ENCODE measurements around the gene NLRP3. TPM values are rescaled to one million over a fixed set of nuclear protein-coding genes. Genes with fewer than 3 reads are reported as not detected.

NLRP3 gene
- total and polyA plus RNA-seq, 10 of the 15 experiments (the other 5 are each of a cell fraction or from before 2014, with no cell fraction given), result 1.8 to 10.4 (median 5.0) TPM

DNA sequence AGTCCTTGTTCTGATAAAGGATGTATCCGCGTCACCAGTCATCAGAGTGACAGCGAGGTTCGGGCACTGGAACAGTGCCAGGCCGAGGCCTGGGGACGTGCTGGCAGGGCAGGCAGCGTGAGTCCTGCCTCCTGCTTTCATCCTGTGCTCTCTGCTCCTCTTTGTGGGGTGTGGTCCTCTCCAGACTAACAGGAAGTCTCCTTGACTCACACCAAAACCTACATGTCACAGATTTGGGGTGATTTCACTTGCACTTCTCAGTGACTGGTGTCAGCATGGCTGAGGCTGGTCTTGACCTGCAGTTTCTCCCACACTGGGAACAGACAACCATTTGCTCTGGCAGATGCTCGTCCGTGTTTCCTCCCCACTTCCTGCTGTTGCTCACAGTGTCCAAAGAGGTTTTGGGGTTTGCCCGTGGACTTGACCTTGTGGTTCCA lies 8.8 kb upstream of the NLRP3 start (continued):
- TF ChIP-seq, protein P1, sequence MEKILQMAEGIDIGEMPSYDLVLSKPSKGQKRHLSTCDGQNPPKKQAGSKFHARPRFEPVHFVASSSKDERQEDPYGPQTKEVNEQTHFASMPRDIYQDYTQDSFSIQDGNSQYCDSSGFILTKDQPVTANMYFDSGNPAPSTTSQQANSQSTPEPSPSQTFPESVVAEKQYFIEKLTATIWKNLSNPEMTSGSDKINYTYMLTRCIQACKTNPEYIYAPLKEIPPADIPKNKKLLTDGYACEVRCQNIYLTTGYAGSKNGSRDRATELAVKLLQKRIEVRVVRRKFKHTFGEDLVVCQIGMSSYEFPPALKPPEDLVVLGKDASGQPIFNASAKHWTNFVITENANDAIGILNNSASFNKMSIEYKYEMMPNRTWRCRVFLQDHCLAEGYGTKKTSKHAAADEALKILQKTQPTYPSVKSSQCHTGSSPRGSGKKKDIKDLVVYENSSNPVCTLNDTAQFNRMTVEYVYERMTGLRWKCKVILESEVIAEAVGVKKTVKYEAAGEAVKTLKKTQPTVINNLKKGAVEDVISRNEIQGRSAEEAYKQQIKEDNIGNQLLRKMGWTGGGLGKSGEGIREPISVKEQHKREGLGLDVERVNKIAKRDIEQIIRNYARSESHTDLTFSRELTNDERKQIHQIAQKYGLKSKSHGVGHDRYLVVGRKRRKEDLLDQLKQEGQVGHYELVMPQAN (conservative IDR thresholded peaks at IDR 0.05), result no peak
- TF ChIP-seq CBX5 (IDR thresholded peaks at IDR 0.05; ENCODE audit: low read depth) (peak; percentile 23; the same call in 1 of the 2 replicates), SMARCA5 (IDR thresholded peaks at IDR 0.05) (no peak), WRNIP1 (IDR thresholded peaks at IDR 0.05; ENCODE audit: borderline replicate concordance, low read depth, low read length) (no peak), RELA (IDR thresholded peaks at IDR 0.05; ENCODE audit: borderline replicate concordance, partially characterized antibody) (no peak), POLR2AphosphoS5 (IDR thresholded peaks at IDR 0.05; ENCODE audit: low read length) (peak; percentile 43; the same call in 1 of the 2 replicates), SUPT20H (IDR thresholded peaks at IDR 0.05; ENCODE audit: borderline replicate concordance, control insufficient read depth, low read depth, low read length) (no peak), RFX5 (IDR thresholded peaks at IDR 0.05; ENCODE audit: low read depth, low read length) (no peak), GABPA (IDR thresholded peaks at IDR 0.05; ENCODE audit: low read depth) (peak; percentile 33; the same call in 1 of the 2 replicates), ZNF207 (IDR thresholded peaks at IDR 0.05; ENCODE audit: borderline replicate concordance) (no peak), RBBP5 (conservative IDR thresholded peaks at IDR 0.05) (no peak), RAD51 (IDR thresholded peaks at IDR 0.05) (no peak)
- TF ChIP-seq, protein P2, sequence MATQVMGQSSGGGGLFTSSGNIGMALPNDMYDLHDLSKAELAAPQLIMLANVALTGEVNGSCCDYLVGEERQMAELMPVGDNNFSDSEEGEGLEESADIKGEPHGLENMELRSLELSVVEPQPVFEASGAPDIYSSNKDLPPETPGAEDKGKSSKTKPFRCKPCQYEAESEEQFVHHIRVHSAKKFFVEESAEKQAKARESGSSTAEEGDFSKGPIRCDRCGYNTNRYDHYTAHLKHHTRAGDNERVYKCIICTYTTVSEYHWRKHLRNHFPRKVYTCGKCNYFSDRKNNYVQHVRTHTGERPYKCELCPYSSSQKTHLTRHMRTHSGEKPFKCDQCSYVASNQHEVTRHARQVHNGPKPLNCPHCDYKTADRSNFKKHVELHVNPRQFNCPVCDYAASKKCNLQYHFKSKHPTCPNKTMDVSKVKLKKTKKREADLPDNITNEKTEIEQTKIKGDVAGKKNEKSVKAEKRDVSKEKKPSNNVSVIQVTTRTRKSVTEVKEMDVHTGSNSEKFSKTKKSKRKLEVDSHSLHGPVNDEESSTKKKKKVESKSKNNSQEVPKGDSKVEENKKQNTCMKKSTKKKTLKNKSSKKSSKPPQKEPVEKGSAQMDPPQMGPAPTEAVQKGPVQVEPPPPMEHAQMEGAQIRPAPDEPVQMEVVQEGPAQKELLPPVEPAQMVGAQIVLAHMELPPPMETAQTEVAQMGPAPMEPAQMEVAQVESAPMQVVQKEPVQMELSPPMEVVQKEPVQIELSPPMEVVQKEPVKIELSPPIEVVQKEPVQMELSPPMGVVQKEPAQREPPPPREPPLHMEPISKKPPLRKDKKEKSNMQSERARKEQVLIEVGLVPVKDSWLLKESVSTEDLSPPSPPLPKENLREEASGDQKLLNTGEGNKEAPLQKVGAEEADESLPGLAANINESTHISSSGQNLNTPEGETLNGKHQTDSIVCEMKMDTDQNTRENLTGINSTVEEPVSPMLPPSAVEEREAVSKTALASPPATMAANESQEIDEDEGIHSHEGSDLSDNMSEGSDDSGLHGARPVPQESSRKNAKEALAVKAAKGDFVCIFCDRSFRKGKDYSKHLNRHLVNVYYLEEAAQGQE (IDR thresholded peaks at IDR 0.05; ENCODE audit: low read depth, low read length), result no peak
- TF ChIP-seq, protein P3, sequence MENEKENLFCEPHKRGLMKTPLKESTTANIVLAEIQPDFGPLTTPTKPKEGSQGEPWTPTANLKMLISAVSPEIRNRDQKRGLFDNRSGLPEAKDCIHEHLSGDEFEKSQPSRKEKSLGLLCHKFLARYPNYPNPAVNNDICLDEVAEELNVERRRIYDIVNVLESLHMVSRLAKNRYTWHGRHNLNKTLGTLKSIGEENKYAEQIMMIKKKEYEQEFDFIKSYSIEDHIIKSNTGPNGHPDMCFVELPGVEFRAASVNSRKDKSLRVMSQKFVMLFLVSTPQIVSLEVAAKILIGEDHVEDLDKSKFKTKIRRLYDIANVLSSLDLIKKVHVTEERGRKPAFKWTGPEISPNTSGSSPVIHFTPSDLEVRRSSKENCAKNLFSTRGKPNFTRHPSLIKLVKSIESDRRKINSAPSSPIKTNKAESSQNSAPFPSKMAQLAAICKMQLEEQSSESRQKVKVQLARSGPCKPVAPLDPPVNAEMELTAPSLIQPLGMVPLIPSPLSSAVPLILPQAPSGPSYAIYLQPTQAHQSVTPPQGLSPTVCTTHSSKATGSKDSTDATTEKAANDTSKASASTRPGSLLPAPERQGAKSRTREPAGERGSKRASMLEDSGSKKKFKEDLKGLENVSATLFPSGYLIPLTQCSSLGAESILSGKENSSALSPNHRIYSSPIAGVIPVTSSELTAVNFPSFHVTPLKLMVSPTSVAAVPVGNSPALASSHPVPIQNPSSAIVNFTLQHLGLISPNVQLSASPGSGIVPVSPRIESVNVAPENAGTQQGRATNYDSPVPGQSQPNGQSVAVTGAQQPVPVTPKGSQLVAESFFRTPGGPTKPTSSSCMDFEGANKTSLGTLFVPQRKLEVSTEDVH (IDR thresholded peaks at IDR 0.05; ENCODE audit: low read depth, partially characterized antibody), result no peak
- TF ChIP-seq, protein P4, sequence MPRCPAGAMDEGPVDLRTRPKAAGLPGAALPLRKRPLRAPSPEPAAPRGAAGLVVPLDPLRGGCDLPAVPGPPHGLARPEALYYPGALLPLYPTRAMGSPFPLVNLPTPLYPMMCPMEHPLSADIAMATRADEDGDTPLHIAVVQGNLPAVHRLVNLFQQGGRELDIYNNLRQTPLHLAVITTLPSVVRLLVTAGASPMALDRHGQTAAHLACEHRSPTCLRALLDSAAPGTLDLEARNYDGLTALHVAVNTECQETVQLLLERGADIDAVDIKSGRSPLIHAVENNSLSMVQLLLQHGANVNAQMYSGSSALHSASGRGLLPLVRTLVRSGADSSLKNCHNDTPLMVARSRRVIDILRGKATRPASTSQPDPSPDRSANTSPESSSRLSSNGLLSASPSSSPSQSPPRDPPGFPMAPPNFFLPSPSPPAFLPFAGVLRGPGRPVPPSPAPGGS (IDR thresholded peaks at IDR 0.05; ENCODE audit: borderline replicate concordance, insufficient read depth, low read depth, low read length, poor library complexity, severe bottlenecking), result peak; percentile 89
- TF ChIP-seq, protein P5, sequence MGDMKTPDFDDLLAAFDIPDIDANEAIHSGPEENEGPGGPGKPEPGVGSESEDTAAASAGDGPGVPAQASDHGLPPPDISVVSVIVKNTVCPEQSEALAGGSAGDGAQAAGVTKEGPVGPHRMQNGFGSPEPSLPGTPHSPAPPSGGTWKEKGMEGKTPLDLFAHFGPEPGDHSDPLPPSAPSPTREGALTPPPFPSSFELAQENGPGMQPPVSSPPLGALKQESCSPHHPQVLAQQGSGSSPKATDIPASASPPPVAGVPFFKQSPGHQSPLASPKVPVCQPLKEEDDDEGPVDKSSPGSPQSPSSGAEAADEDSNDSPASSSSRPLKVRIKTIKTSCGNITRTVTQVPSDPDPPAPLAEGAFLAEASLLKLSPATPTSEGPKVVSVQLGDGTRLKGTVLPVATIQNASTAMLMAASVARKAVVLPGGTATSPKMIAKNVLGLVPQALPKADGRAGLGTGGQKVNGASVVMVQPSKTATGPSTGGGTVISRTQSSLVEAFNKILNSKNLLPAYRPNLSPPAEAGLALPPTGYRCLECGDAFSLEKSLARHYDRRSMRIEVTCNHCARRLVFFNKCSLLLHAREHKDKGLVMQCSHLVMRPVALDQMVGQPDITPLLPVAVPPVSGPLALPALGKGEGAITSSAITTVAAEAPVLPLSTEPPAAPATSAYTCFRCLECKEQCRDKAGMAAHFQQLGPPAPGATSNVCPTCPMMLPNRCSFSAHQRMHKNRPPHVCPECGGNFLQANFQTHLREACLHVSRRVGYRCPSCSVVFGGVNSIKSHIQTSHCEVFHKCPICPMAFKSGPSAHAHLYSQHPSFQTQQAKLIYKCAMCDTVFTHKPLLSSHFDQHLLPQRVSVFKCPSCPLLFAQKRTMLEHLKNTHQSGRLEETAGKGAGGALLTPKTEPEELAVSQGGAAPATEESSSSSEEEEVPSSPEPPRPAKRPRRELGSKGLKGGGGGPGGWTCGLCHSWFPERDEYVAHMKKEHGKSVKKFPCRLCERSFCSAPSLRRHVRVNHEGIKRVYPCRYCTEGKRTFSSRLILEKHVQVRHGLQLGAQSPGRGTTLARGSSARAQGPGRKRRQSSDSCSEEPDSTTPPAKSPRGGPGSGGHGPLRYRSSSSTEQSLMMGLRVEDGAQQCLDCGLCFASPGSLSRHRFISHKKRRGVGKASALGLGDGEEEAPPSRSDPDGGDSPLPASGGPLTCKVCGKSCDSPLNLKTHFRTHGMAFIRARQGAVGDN (IDR thresholded peaks at IDR 0.05), result 0 out of 2 replicates have a peak, but pooled peaks have one; percentile 29
